ENCODE measurements around the gene GPC5.

DNA sequence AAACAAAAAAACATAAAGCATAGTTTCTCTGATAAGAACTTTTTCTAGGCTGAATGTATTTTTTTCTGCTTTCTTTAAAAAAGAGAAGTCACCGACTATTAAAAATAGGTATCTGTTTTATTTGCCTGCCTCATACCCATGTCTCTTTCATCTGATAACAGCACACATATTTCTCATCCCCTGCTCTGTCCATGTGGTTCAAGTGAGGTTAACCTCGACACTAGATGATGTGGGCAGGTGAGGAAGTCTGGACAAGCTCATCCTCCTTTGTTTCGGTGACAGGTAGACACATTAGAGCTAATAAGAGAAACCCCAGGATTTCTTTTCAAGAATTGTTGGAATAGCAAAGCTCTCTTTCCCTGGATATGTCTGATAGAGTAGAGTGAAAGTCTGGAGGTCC lies 222.7 kb downstream of the GPC5 start:
- TF ChIP-seq, protein P1, sequence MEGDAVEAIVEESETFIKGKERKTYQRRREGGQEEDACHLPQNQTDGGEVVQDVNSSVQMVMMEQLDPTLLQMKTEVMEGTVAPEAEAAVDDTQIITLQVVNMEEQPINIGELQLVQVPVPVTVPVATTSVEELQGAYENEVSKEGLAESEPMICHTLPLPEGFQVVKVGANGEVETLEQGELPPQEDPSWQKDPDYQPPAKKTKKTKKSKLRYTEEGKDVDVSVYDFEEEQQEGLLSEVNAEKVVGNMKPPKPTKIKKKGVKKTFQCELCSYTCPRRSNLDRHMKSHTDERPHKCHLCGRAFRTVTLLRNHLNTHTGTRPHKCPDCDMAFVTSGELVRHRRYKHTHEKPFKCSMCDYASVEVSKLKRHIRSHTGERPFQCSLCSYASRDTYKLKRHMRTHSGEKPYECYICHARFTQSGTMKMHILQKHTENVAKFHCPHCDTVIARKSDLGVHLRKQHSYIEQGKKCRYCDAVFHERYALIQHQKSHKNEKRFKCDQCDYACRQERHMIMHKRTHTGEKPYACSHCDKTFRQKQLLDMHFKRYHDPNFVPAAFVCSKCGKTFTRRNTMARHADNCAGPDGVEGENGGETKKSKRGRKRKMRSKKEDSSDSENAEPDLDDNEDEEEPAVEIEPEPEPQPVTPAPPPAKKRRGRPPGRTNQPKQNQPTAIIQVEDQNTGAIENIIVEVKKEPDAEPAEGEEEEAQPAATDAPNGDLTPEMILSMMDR (conservative IDR thresholded peaks at IDR 0.05; ENCODE audit: low read length): no peak
- TF ChIP-seq EZH2phosphoT487 (IDR thresholded peaks at IDR 0.05; ENCODE audit: borderline replicate concordance, low read depth, low read length): no peak

Data from OCI-LY7 (cell line).